IMR-90 (cell line): ENCODE measurements around the gene USH2A. TPM values are rescaled to one million over a fixed set of nuclear protein-coding genes. Genes with fewer than 3 reads are reported as not detected.

Experiments used
- ATAC-seq: fragments of 200-7000 bp; cut with Tn5 transposase; 2 replicates; pipeline ENCODE4 v1.9.1; 2020; ENCODE audit warnings: low read depth, mild to moderate bottlenecking, moderate library complexity
- BruUV-seq: library from RNA; stranded (reverse); fragments of 400-500 nt; replicated peaks from 2 replicates; lab custom pipeline; 2021; lab: Mats Ljungman, UMichigan
- CTCF ChIA-PET: fragments of 300-600 bp; formaldehyde crosslinking; extraction: SDS; loops from one replicate; lab custom pipeline; 2021; ENCODE audit warnings: antibody characterized with exemption; lab: Yijun Ruan, JAX
- POLR2A ChIA-PET: fragments of 300-600 bp; sonication (Branson Sonifier 250); formaldehyde crosslinking; loops from one replicate; lab custom pipeline; 2022; ENCODE audit warnings: antibody characterized with exemption; ENCODE audit not compliant: unreplicated experiment; lab: Charles Lee
- DNase-seq: peaks from one replicate; pipeline ENCODE4 v3.0.0; 2013
- H2AFZ ChIP-seq: replicated peaks from 2 replicates; pipeline ENCODE3; 2013; ENCODE audit warnings: low read length, mild to moderate bottlenecking; ENCODE audit not compliant: poor library complexity
- H2AK5ac ChIP-seq: 2 replicates; pipeline ENCODE4 v1.6.1; 2013; ENCODE audit warnings: low read depth, low read length, inconsistent platforms
- H2AK9ac ChIP-seq: replicated peaks from 2 replicates; pipeline ENCODE3; 2013; ENCODE audit warnings: mild to moderate bottlenecking, low read depth, low read length, moderate library complexity; ENCODE audit not compliant: poor library complexity
- H2BK120ac ChIP-seq: 2 replicates; pipeline ENCODE4 v1.6.1; 2013; ENCODE audit warnings: low read depth, low read length, inconsistent platforms
- H2BK15ac ChIP-seq: 3 replicates; pipeline ENCODE4 v1.6.1; 2013; ENCODE audit warnings: low read depth, low read length, inconsistent platforms
- H2BK20ac ChIP-seq: 2 replicates; pipeline ENCODE4 v1.6.1; 2013; ENCODE audit warnings: low read depth, mild to moderate bottlenecking, inconsistent platforms, low read length, moderate library complexity
- H2BK5ac ChIP-seq: 2 replicates; pipeline ENCODE4 v1.6.1; 2013; ENCODE audit warnings: mild to moderate bottlenecking, low read depth, low read length, inconsistent platforms; ENCODE audit not compliant: poor library complexity, severe bottlenecking
- H3K14ac ChIP-seq: replicated peaks from 2 replicates; pipeline ENCODE4 v1.6.1; 2013; ENCODE audit warnings: low read depth, low read length, inconsistent platforms
- H3K18ac ChIP-seq: 2 replicates; pipeline ENCODE4 v1.6.1; 2013; ENCODE audit warnings: low read depth, low read length, control low read depth
- H3K23ac ChIP-seq: 2 replicates; pipeline ENCODE4 v1.6.1; 2013; ENCODE audit warnings: low read depth, low read length, inconsistent platforms
- H3K27ac ChIP-seq: 2 replicates; pipeline ENCODE4 v1.5.1; 2013; ENCODE audit warnings: mild to moderate bottlenecking, control low read depth, low read length; ENCODE audit not compliant: insufficient read depth
- H3K27me3 ChIP-seq: 2 replicates; pipeline ENCODE4 v1.6.1; 2013; ENCODE audit warnings: low read length; ENCODE audit not compliant: control insufficient read depth, insufficient read depth
- H3K36me3 ChIP-seq: 2 replicates; pipeline ENCODE4 v1.6.1; 2013; ENCODE audit warnings: low read length, mixed read lengths; ENCODE audit not compliant: control insufficient read depth, insufficient read depth
- H3K4ac ChIP-seq: 2 replicates; pipeline ENCODE4 v1.6.1; 2013; ENCODE audit warnings: low read depth, low read length, inconsistent platforms
- H3K4me1 ChIP-seq: 2 replicates; pipeline ENCODE4 v1.6.1; 2013; ENCODE audit warnings: low read length, mixed read lengths; ENCODE audit not compliant: control insufficient read depth, insufficient read depth
- H3K4me2 ChIP-seq: 2 replicates; pipeline ENCODE4 v1.6.1; 2013; ENCODE audit warnings: low read depth, mild to moderate bottlenecking, control low read depth, low read length, moderate library complexity
- H3K4me3 ChIP-seq: 2 replicates; pipeline ENCODE4 v1.5.1; 2013; ENCODE audit warnings: low read depth, mild to moderate bottlenecking, control low read depth, low read length, moderate library complexity; ENCODE audit not compliant: insufficient read depth
- H3K56ac ChIP-seq: 2 replicates; pipeline ENCODE4 v1.6.1; 2013; ENCODE audit warnings: low read length, inconsistent platforms; ENCODE audit not compliant: insufficient read depth; ENCODE audit errors: extremely low read depth
- H3K79me1 ChIP-seq, 2 experiments: 2 replicates each; pipeline ENCODE4 v1.6.1; 2013; ENCODE audit warnings: low read length in 2 of 2, inconsistent platforms in 1 of 2, low read depth in 1 of 2
- H3K9ac ChIP-seq: 2 replicates; pipeline ENCODE4 v1.6.1; 2013; ENCODE audit warnings: low read depth, low read length, control low read depth
- H3K9me1 ChIP-seq: 2 replicates; pipeline ENCODE4 v1.6.1; 2013; ENCODE audit warnings: low read length, inconsistent platforms; ENCODE audit not compliant: insufficient read depth
- H3K9me3 ChIP-seq: 2 replicates; pipeline ENCODE4 v1.6.1; 2013; ENCODE audit warnings: low read length; ENCODE audit not compliant: control insufficient read depth, insufficient read depth
- H4K20me1 ChIP-seq: 2 replicates; pipeline ENCODE4 v1.6.1; 2013; ENCODE audit warnings: low read length, inconsistent platforms; ENCODE audit not compliant: insufficient read depth
- H4K5ac ChIP-seq: 2 replicates; pipeline ENCODE4 v1.6.1; 2013; ENCODE audit warnings: mild to moderate bottlenecking, low read depth, low read length, control low read depth
- H4K8ac ChIP-seq, 2 experiments: 2 replicates each; pipeline ENCODE4 v1.6.1; 2013; ENCODE audit warnings: low read depth in 2 of 2, low read length in 2 of 2, control low read depth in 1 of 2, inconsistent platforms in 1 of 2
- H4K91ac ChIP-seq: 2 replicates; pipeline ENCODE4 v1.6.1; 2013; ENCODE audit warnings: low read depth, low read length, inconsistent platforms; ENCODE audit not compliant: insufficient read depth
- BHLHE40 ChIP-seq: fragments of 150-350 bp; IDR thresholded peaks from 2 replicates; pipeline ENCODE4 v1.6.1; 2016; ENCODE audit warnings: mild to moderate bottlenecking, low read depth, low read length
- CEBPB ChIP-seq: IDR thresholded peaks from 2 replicates; pipeline ENCODE4 v1.6.1; 2012; ENCODE audit warnings: low read depth, low read length, improper control_type of control experiment
- CHD1 ChIP-seq: IDR thresholded peaks from 2 replicates; pipeline ENCODE4 v1.6.1; 2012; ENCODE audit warnings: low read depth, low read length, improper control_type of control experiment
- CTCF ChIP-seq: conservative IDR thresholded peaks from 2 replicates; pipeline ENCODE4 v1.5.1; 2012; ENCODE audit warnings: mild to moderate bottlenecking, low read depth, low read length, improper control_type of control experiment
- ELK1 ChIP-seq: fragments of 150-350 bp; IDR thresholded peaks from 2 replicates; pipeline ENCODE4 v1.6.1; 2016; ENCODE audit warnings: low read depth, mild to moderate bottlenecking, low read length, moderate library complexity, borderline replicate concordance
- FOS ChIP-seq: fragments of 150-350 bp; IDR thresholded peaks from 2 replicates; pipeline ENCODE4 v1.6.1; 2016; ENCODE audit warnings: low read depth, low read length
- MAFK ChIP-seq: IDR thresholded peaks from 2 replicates; pipeline ENCODE4 v1.6.1; 2012; ENCODE audit warnings: low read depth, low read length, improper control_type of control experiment
- MAZ ChIP-seq: IDR thresholded peaks from 2 replicates; pipeline ENCODE4 v1.6.1; 2012; ENCODE audit warnings: low read depth, mild to moderate bottlenecking, low read length, improper control_type of control experiment, moderate library complexity, borderline replicate concordance
- MXI1 ChIP-seq: IDR thresholded peaks from 2 replicates; pipeline ENCODE4 v1.6.1; 2012; ENCODE audit warnings: low read depth, mild to moderate bottlenecking, low read length, moderate library complexity, borderline replicate concordance
- NFE2L2 ChIP-seq: fragments of 150-350 bp; IDR thresholded peaks from 2 replicates; pipeline ENCODE4 v1.6.1; 2016; ENCODE audit warnings: low read depth, mild to moderate bottlenecking, low read length
- POLR2A ChIP-seq: IDR thresholded peaks from 2 replicates; pipeline ENCODE4 v1.6.1; 2012; ENCODE audit warnings: mild to moderate bottlenecking, low read depth, low read length
- RAD21 ChIP-seq: IDR thresholded peaks from 2 replicates; pipeline ENCODE4 v1.6.1; 2012; ENCODE audit warnings: low read length, improper control_type of control experiment
- RCOR1 ChIP-seq: IDR thresholded peaks from 2 replicates; pipeline ENCODE4 v1.6.1; 2012; ENCODE audit warnings: mild to moderate bottlenecking, low read length, improper control_type of control experiment; ENCODE audit not compliant: insufficient replicate concordance
- RFX5 ChIP-seq: IDR thresholded peaks from 2 replicates; pipeline ENCODE4 v1.8.0; 2012; ENCODE audit warnings: low read depth, mild to moderate bottlenecking, low read length, moderate library complexity
- SMC3 ChIP-seq: fragments of 150-350 bp; IDR thresholded peaks from 2 replicates; pipeline ENCODE4 v1.6.1; 2016; ENCODE audit warnings: low read depth, mild to moderate bottlenecking, antibody characterized with exemption, low read length, moderate library complexity
- USF2 ChIP-seq: fragments of 150-350 bp; IDR thresholded peaks from 2 replicates; pipeline ENCODE4 v1.6.1; 2017; ENCODE audit warnings: mild to moderate bottlenecking, antibody characterized with exemption, low read length, low read depth
- WGBS, 2 experiments: methylation state at CpG; one replicate each; pipeline versions ENCODE4 v1.1.5 to v1.1.7; 2013; ENCODE audit warnings: missing lambda C conversion rate in 2 of 2; ENCODE audit not compliant: insufficient read length in 1 of 2; ENCODE audit errors: extremely low coverage in 2 of 2; 5-methylcytosine and 5-hydroxymethylcytosine counted together
- dilution Hi-C: fragments of 300-500 bp; cut with HindIII; formaldehyde crosslinking; loops from one replicate; pipeline ENCODE4 v1.14.3; 2018; ENCODE audit warnings: low sequenced_read_pairs; ENCODE audit not compliant: unreplicated experiment
- in situ Hi-C: fragments of 300-500 bp; cut with MboI; formaldehyde crosslinking; loops from 3 replicates; pipeline ENCODE4 v1.14.3; 2019; ENCODE audit warnings: low sequenced_read_pairs, inconsistent platforms, mixed read lengths
- intact Hi-C: fragments of 100-400 bp; cut with micrococcal nuclease; formaldehyde crosslinking; loops from 2 replicates; pipeline ENCODE4 v1.10.0; 2022
- polyA plus RNA-seq, 3 experiments: library from polyadenylated mRNA; depleted of rRNA; stranded (reverse); fragments of >200 nt; gene quantifications; 2 replicates each; pipeline ENCODE4 v1.2.3, GENCODE V29; 2012; ENCODE audit warnings: low replicate concordance in 1 of 3
- total RNA-seq: library from RNA; depleted of rRNA; stranded (reverse); fragments of >200 nt; gene quantifications from 2 replicates; pipeline ENCODE4 v1.2.3, GENCODE V29; 2012

Gene USH2A
- total and polyA plus RNA-seq, 2 of the 4 experiments (the other 2 are of a cell fraction) = under 0.01 to 0.02 TPM

- no CpG with 5 or more reads among the region's 1 CpG for WGBS, 2 experiments
- Histone ChIP-seq H4K8ac (no peak overlapping the region), H3K9ac (no peak overlapping the region), H2AK9ac (no peak overlapping the region), H3K79me1 (no peaks in the 10 kb centered on the region), H3K9me3 (no peaks in the 10 kb centered on the region), H3K18ac (no peak overlapping the region), H4K5ac (no peak overlapping the region), H3K9me1 (no peaks in the 10 kb centered on the region), H3K56ac (no peak overlapping the region), H4K20me1 (no peaks in the 10 kb centered on the region), H3K27ac (no peak overlapping the region), H3K23ac (no peak overlapping the region), H3K27me3 (no peaks in the 10 kb centered on the region), H3K14ac (no peak overlapping the region), H3K4me3 (no peak overlapping the region), H3K4me1 (no peaks in the 10 kb centered on the region), H2AFZ (no peak overlapping the region), H2AK5ac (no peak overlapping the region), H2BK20ac (no peak overlapping the region), H2BK15ac (no peak overlapping the region), H3K4ac (no peak overlapping the region), H4K91ac (no peak overlapping the region), H3K4me2 (no peak overlapping the region), H3K36me3 (no peaks in the 10 kb centered on the region), H2BK5ac (no peak overlapping the region), H2BK120ac (no peak overlapping the region)
- no TSS peak for BruUV-seq
- DNase-seq = peak; percentile 16
- intact Hi-C loops (no loop called here), in situ Hi-C loops (no loop called here), dilution Hi-C loops (no loop called here)
- no peak for ATAC-seq
- ChIA-PET POLR2A (no interaction called here), CTCF (interaction anchor here (0.6 to 1.2 kb wide), 4 partner anchors 26 to 1721 kb away, joined by 3 to 4 read pairs (median 3); no protein-coding TSS in a partner anchor)
- TF ChIP-seq FOS (no peak), MXI1 (no peak), RCOR1 (no peak), USF2 (no peak), NFE2L2 (no peak), SMC3 (no peak), MAZ (no peak), RAD21 (no peak), ELK1 (no peak), CTCF (no peak), POLR2A (no peak), MAFK (no peak), BHLHE40 (no peak), RFX5 (no peak), CEBPB (no peak), CHD1 (no peak)
Measured at GRCh38 chr1:216247937-216248336, 175.3 kb downstream of the USH2A start.
